GM21447 (cell line): ENCODE measurements around the gene SH3PXD2A.
"Not testable (repeated sequence)": the region's sequence is repeated elsewhere in the genome, so short reads cannot be mapped to it uniquely, and the experiment has no call there.

Experiments
- ATAC-seq: cut with Tn5 transposase; IDR thresholded peaks from one replicate; pipeline ENCODE4 v1.9.1; 2021; ENCODE audit not compliant: unreplicated experiment

SH3PXD2A gene

DNA sequence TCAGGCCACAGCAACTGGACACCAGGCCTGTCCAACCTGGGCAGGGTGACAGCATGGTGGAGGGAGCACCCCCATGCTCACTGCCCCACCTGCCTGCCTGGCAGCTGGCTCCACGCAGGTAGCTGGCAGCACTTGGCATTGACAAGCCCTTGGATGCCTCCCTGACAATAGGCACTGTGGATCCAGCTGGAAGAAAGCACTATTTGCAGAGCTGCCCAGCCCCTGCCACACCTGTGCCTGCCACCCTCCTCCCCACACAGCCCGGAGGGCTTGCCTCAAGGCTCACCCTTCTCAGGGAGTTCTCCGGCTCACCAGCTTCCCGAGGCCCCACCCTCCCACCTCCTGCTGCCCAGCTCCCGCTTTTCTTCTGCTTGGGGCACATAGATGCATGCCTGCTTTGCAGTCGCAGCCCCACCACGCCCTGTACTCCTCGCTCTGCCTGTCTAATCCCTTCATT is 201.8 kb downstream of the SH3PXD2A start:
- ATAC-seq, result no peak

DNA sequence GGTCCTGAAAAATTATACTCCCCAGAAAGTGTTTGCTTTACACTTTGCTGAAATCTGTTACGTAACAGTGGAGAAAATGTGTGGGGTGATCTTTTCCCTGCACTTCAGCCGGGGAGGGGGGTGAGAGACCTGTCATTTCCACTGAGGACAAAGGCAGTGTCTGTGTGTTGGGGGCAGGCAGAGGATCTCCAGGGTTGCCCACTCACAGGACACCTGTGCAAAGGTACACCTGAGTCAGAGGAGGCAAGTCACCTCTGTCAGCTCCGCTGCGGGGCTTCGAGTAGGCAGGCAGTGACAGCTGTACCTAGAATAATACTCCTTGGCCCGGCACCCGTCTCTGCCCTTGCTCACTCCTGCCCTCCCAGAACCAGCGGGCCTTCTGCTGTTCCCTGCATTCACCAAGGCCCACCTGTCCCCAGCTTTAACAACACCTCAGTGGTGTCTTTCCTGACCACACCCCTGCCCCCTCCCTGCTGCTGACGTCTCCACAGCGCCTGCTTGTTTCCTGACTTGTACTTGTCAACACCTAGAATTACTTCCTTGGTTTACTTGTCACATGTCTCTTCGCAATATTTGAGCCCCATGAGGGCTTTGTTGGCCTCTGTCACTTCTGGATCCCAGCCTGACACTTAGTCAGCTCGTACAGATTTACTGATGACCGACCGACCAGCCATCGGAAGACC is 202.6 kb downstream of the SH3PXD2A start:
- ATAC-seq, result no peak

DNA sequence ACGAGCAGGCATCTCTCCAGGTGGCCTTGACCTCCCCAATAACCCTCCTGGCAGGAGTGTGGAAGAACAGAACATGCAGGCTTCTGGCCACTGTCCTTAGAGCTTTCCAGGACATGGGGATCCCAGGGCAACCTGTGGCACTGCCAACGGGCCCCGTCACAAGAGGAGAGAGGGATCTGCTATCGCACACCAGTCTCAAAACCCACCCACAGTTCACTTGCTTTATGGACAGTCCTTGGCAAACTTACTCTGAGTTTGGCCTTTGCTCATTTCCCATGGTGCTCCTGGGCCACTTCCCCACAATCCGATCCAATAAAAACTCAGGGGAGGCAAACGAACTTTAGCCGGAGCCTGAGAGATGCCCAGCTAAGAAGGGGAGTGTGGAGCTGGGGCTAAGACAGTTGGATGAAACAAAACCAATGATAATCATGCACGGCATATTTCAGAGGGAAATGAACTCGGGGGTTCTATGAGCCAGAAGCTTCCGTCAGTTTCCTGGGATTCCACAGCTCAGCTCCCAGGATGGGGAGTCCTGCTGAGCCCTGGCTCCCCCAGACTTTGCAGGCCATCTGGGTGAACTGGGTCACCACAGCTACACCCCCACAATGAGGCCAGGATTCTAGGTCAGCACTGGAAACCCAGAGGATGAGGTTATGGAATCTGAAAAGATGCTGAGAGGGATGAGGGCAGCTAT is 203.4 kb downstream of the SH3PXD2A start:
- ATAC-seq, result no peak

DNA sequence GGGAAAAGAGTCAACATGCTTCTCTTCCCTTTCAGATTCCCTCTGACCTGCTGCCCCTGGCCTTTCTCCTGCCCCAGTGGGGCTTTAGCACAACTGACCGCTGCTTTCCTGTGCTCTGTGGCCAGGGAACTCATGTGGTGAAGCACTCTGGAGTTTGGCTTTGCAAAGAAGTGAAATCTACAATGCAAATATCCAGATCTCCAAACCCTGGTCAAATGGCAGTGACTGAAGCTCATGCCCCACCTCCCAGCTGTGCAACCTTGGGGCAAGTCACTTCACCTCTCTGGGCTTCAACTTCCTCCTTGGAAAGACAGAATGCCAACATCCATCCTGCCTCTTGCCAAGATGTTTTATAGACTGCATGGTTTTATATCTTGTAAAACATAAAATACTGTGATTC is 204.0 kb downstream of the SH3PXD2A start:
- ATAC-seq, result no peak

DNA sequence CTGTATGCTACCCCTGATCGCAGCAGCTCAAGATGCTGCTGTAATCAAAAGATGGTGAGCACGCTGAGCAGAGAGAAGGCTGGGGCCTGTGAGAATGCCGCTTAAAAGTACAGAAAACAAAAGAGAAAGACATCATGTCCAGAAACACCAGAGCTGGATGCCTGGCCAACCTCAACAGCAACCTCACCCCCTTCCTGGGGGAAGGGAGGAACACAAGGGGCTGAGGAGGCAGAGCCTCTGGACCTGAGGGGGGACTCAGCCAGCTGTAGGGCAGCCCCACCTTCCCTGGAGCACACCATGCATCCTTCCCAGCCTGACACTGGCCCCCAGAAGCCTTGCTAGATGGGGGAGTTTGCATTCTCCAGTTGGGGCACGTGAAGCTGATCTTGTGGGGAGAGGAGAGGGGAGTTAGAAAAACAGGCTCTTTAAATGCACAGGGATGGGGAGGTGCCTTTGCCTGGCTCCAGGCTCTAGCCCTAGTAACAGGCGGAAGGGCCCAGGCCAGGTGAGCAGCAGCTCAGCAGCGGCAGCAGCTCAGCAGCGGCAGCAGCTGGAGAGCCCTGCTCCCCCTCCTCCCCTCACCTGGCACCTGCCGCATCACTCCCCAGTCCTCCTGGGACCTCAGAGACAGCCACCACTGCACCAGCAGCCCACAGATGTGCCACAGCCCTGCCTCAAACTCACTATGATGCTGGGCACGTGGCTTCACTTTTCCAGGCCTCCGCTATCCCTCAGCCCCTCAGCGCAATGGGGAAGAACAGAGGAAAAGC is 205.5 kb downstream of the SH3PXD2A start:
- ATAC-seq, result no peak

DNA sequence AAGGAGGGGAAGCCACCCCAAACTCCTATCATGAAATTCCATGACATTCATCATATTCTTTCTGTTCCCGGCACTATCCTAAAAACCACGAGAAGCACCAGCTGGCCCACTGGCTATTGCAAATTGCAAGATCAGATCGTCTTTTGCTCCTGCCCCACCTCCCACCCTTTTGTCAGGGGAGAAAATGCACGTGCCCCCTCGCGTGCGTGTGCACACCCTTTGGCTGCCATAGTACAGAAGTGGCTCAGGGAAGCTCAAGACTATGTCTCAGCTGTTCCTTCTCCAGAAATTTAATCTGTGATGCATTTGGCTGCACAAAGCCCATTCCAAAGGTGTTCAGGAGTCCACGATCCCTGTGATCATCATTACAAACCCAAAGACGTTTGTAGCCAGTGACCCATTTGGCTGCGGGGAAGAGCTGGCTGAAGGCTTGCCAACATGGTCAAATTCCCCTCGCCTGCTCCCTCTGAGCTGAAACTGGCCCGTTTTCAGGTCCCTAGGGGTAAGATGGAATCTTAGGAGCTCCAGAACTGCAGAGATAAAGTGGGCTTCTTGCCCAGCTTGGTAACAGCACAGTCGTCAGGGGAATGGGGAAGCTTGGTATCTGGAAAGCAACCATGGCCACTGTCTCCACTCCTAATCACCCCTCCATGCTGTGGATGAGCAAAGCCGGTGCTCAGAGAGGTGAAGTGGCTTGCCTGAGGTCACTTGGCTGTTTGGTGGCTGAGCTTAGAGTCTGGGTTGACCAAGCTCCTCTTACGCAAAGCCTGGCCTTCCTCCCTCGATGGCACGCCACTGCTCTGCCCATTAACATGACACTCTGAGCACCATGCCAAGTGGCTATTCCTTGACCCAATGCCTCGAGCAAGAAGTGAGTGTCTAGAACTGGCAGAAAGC is 206.5 kb downstream of the SH3PXD2A start:
- ATAC-seq, result no peak

DNA sequence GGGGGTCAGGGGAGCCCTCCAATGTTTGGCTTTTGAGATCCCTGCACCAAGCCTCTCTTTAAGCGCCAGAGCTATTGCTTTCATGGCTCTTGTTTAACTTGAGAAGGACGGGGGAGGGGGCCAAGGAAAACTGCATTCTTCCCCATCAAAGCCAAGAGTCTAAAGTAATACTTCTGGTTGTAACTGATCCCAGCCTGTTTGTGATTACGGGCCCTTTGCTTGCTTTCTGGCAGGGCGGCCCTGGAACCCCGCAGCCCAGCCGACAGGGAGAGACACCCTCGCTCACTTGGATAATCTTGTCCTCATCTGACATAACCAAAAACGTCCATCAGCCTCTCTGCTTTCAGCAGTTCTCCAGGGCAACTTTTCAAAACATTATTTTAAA is 207.1 kb downstream of the SH3PXD2A start:
- no peak for ATAC-seq

DNA sequence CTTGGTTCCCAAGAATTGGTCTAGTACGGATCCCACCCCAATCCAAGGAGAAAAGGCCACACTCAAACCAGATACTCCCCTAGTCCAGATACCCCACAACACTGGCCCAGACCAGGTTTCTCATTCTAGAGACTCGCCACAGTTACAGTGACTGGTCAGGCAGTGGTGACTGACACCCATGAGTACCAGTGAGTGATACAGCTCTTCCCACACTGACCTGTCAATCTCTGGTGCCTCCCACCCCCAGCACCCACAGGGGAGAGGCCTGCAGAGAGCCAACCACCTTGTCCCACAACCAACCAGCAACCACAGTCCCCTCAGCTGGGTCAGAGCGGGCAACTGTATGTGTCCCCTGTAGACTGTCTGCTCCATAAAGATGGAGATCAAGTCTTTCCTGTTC is 209.1 kb downstream of the SH3PXD2A start:
- no peak for ATAC-seq

DNA sequence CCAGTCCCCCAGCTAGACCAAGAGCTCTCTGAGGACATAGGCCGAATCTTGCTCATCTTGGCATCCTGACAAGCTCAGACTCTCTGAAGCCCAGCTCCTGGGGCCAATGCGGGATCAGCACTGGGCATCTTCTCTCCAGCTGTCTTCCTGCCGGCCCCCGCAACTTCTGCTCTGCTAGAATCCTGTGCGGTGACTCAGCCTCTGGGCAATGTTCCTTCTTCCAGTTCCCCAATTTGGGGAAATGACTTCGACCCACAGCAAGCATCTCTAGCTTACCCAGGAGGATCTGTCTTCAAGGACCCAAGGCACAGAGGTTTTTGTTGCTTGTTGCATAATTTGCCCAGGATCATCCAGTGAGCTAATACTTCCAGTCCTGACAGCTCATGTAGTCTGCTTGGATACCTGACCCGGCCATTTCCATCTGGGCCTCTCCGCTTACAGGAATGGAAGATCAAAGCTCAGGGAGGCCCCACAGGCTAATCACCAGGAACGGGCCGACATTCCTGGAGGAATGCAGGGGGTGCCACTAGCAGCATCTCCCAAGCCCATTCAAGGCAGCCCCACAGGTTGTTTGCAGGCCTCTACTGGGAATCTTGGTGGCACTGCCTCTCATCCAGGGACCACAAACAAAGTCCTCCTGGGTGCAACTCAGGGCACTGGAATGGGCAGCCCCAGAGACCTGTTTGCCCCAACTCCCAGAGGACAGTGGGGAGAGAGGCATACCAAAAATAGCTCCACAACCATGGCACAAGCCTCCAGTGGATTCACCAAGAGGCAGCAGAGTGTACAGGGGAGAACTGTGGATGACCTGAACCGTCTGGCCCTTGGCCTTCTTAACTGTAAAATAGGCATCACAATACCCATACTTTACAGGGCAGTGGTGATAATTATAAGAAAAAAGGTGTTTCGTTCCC is 210.0 kb downstream of the SH3PXD2A start:
- ATAC-seq, result no peak

DNA sequence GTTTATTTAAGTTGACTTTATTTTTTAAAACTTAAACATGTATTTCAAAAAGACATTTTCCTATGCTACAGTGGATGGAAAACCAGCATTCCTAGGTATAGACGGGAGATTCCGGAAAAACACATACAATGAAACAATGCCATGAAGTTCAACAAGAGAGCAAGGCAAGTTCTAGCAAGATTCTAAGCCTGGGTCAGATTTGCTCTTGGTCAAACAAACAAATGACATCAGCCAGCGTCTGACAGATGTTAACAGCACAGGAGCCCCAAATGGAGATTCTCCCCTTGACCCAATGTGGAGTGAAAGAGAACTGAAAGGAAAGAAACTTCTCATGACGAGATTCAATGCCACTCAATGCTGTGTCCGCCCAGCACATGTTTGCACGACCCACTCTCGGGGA is 212.0 kb downstream of the SH3PXD2A start:
- no peak for ATAC-seq

DNA sequence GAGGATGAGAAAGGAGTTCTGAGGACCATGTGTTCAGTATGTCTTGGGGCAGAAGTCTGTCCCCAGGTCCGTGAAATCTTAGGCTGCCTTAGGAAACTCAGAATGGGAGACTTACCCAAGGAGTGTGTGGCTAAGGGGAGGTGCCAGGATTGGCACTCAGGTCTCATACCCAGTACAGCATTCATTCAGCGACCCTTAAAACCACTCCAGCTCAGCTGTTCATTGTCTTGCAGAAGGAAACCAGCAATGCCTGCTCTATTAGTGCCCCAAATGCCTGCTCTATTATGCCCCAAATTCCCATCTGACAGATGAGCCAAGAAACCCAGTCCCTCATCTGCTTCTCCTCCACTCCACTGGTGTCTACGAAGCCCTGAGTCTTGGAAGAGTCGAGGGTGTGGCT is 214.1 kb downstream of the SH3PXD2A start:
- no peak for ATAC-seq

DNA sequence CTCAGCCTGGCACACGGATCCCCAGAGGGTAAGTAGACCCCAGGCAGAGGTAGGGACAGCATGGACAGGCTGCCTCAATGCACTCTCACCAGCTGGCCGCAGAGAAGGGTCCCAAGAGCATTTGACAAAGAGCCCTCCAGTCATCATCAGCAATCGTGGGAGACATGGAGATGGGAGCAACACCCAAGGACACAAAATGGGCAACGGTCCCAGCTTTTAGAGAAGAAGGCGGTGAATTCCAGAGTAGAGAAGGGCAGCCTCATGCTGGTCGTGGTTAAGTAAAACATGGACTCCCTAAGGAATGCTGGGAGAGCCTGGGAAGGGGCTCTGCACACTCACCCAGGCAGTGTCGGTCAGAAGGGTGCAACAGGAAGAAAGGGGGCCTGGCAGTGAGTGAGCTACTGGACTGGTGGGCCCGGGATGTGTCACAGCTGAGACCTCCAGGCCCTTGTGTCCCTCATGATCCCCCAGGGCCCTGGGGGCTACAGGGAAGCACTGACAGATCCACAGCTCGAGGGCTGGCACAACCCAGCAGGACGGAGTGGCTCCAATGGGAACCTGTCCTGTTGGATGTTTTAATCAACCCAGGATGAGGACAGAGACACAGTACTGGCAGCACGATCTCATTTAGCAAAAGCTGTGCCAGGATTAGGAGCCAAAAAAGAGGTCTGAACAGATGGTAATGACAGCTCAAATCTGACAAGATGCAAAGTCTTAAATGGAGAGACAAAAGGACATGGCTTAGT is 214.8 kb downstream of the SH3PXD2A start:
- ATAC-seq, result no peak

DNA sequence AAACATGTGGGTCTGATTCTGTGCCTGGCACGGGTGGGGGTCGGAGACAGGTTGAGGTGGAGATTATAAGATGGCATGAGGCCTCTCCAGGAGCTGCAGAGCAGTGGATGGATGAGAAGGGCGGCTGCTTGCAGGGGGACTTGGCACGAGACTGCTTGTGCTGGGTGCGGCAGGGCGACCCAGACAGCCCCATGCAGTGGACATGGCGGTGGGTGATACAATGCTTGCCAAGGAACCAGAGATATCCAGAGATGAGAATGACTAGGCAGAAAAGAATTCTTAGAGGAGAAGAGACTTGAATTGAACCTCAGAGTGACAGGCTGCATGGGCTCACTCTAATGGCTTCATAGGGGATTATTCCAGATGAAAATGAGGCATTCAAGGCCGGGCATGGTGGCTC is 216.4 kb downstream of the SH3PXD2A start:
- no peak for ATAC-seq

DNA sequence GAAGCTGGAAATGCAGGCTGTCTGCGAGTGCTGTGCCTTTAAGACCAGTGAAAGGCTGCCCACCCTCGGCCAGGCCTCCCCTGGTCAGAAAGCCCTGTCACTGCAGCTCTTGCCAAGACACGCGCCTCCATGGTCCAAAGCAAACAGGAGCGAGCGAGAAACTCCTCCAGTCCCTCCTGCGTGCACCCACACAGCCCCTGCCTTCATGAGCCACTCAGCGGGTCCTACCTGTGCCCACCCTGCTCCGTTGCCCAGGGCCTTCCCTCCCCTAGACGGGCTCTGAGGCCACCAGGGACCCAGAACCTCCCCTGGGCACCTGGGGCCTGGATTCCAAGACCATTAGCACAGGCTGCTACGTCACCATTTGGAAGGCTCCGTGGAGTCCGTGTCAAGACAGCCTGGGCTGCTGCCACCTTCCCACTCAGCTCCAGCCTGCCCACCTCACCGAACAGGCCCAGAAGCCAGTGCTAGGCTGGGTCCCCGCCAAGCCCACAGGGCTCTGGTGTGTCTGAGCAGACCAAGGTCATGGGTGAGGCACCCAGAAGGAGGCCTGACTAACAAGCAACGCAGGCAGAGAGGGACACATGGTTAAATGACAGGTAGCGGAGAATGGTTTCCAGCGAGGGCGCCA is 217.3 kb downstream of the SH3PXD2A start:
- no peak for ATAC-seq

DNA sequence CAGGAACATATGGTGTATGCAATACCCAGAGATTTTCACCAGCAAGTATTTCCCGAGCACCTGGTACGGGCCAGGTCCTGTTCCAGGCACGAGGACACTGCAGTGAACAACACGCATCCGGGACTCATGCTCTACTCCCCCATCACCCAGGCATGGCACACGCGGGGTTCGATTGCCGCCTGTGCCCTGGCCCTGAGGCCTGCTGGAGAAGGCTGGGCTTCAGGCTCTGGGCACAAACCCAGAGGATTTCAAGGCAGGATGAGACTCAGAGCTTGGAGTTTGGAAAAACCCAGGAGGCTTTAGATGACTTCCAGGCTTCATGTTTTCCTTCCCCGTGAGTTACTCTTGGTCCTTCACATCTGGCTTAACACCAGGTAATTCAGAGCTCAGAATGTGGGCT is 218.4 kb downstream of the SH3PXD2A start:
- ATAC-seq, result no peak

DNA sequence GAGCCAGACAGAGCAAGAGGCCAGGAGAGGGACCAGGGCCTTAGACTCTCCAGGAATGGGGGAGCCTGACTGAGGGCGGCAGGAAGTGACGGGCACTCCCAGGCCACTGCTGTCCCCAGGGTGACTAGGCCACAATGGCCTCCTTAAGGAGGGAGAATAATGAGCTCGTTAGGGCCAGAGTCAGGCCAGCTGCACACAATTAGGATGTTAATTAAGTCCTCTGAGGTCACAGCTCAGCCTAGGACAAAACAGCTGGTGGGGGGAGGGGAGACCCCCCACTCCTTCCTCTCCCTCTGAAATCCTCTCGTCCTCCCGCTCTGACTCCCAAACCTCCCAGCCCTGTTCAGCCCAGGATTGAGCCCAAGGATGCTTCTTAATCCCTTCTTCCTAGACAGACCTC is 218.9 kb downstream of the SH3PXD2A start:
- ATAC-seq, result no peak

DNA sequence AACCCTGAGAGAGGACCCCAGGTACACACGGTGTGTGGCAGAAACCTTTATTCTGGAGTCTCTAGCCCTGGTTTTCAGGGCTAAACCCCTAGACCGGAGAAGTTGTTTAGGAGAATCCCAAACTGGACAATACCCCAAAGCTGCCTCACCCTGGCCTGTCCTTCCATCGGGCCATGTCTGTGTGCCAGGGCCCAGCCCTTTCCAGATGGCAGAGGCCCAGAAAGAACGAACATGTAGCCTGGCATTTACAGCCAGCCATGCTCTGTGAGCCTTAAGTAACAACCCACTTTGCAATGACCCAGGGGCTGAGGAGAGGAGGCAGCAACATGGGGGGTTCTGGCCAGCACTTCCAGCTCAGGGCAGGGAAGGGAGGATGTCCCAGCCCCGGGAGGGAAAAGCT is 219.8 kb downstream of the SH3PXD2A start:
- no peak for ATAC-seq

DNA sequence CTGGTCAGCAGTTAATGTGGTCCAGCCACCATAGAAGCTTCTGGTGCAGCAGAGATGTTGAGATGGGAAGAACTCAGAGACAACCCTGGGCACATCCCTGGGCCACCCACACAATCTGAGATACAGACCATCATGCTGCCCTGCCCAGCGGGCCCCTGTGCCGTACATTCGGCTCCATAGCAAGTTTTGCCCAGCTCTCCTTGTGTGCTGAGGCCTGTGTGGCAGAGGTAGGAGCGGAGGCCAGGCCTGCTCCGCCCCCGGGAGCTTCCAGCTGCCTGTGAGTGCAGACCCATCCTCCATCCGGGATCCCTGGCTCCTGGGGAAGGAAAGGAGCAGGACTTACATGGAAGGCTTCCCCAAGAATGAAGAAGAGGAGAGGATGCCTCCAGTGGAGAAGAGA is 221.5 kb downstream of the SH3PXD2A start:
- no peak for ATAC-seq

DNA sequence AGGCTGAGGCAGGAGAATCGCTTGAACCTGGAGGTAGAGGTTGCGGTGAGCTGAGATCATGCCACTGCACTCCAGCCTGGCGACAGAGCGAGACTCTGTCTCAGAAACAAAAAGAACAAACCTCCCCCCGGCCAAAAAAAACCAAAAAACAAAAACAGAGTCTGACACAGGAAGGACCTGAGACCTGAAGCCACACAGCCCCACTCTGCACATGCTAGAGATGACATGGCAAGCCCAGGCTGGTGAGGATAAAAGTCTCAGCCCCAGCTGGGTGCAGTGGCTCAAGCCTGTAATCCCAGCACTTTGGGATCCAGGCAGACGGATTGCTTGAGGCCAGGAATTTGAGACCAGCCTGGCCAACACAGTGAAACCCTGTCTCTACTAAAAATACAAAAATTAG is 222.5 kb downstream of the SH3PXD2A start:
- not testable (repeated sequence) for ATAC-seq
